ENCODE data around the gene ODAM. TPM values are rescaled to one million over a fixed set of nuclear protein-coding genes. Genes with fewer than 3 reads are reported as not detected.

Gene ODAM
- total RNA-seq, 1 experiment from 2014 or later = not detected

- TF ChIP-seq SOX15 (CRISPR knock-in tag; IDR thresholded peaks at IDR 0.05) (no peak), RORB (CRISPR knock-in tag; IDR thresholded peaks at IDR 0.05) (no peak), ERG (CRISPR knock-in tag; IDR thresholded peaks at IDR 0.05) (no peak), ATF2 (CRISPR knock-in tag; IDR thresholded peaks at IDR 0.05; ENCODE audit: borderline replicate concordance, low read depth) (no peak), NFE2L1 (CRISPR knock-in tag; IDR thresholded peaks at IDR 0.05) (no peak), E2F5 (CRISPR knock-in tag; IDR thresholded peaks at IDR 0.05) (no peak)
Measured at GRCh38 chr4:70236125-70236524, 40.6 kb downstream of the ODAM start (continued).

- POLR2A ChIA-PET = no interaction called here
- Mint-ChIP-seq H3K27me3 (ENCODE audit: low read depth) (no peaks in the 10 kb centered on the region), H3K27ac (no peak overlapping the region), H3K4me1 (no peaks in the 10 kb centered on the region), H3K36me3 (no peaks in the 10 kb centered on the region), H3K9me3 (no peaks in the 10 kb centered on the region), H3K4me3 (no peak overlapping the region)
- ATAC-seq = no peak
- CTCF ChIA-PET = no interaction called here
- DNase-seq (ENCODE audit: low spot score) = no peak
- TF ChIP-seq ATF2 (CRISPR knock-in tag; IDR thresholded peaks at IDR 0.05; ENCODE audit: borderline replicate concordance, low read depth) (no peak), IRF2 (CRISPR knock-in tag; IDR thresholded peaks at IDR 0.05; ENCODE audit: borderline replicate concordance, low read depth) (no peak), ZNF219 (CRISPR knock-in tag; IDR thresholded peaks at IDR 0.05; ENCODE audit: borderline replicate concordance) (no peak), JAZF1 (CRISPR knock-in tag; IDR thresholded peaks at IDR 0.05) (no peak), HMGXB4 (CRISPR knock-in tag; IDR thresholded peaks at IDR 0.05) (no peak), USF1 (CRISPR knock-in tag; IDR thresholded peaks at IDR 0.05) (no peak), ZSCAN18 (CRISPR knock-in tag; IDR thresholded peaks at IDR 0.05) (no peak), AFF4 (CRISPR knock-in tag; IDR thresholded peaks at IDR 0.05; ENCODE audit: borderline replicate concordance) (no peak), ETV6 (CRISPR knock-in tag; IDR thresholded peaks at IDR 0.05) (no peak), NFYB (CRISPR knock-in tag; conservative IDR thresholded peaks at IDR 0.05; ENCODE audit: low read depth) (no peak), CDX4 (CRISPR knock-in tag; IDR thresholded peaks at IDR 0.05; ENCODE audit: borderline replicate concordance) (no peak), PRRX2 (CRISPR knock-in tag; IDR thresholded peaks at IDR 0.05) (no peak), STAT6 (CRISPR knock-in tag; conservative IDR thresholded peaks at IDR 0.05; ENCODE audit: low read depth) (no peak)
Measured at GRCh38 chr4:70239131-70239883, 43.8 kb downstream of the ODAM start.

All from WTC11 (cell line).